ENCODE measurements around the gene FSD2.
"Not testable (repeated sequence)": the region's sequence is repeated elsewhere in the genome, so short reads cannot be mapped to it uniquely, and the experiment has no call there.

Gene FSD2

GRCh38 chr15:82793737-82794136 lies 12.1 kb downstream of the FSD2 start:
- DNase-seq (ENCODE audit: low spot score), result no peak

- no peak for DNase-seq (ENCODE audit: low spot score)
These were observed 13.8 kb downstream of the FSD2 start for GRCh38 chr15:82792068-82792467.

GRCh38 chr15:82790321-82790720 lies 15.5 kb downstream of the FSD2 start:
- DNase-seq (ENCODE audit: low spot score), result no peak

- no peak for DNase-seq (ENCODE audit: low spot score)
These were observed 16.4 kb downstream of the FSD2 start for GRCh38 chr15:82789491-82789890.

- no peak for DNase-seq (ENCODE audit: low spot score)
These were observed 17.4 kb downstream of the FSD2 start for GRCh38 chr15:82788496-82788895.

GRCh38 chr15:82781349-82781748 lies 24.5 kb downstream of the FSD2 start:
- DNase-seq (ENCODE audit: low spot score), result no peak

- no peak for DNase-seq (ENCODE audit: low spot score)
These were observed 27.1 kb downstream of the FSD2 start for GRCh38 chr15:82778755-82779154.

- DNase-seq (ENCODE audit: low spot score), result no peak
These were observed 31.4 kb downstream of the FSD2 start for GRCh38 chr15:82774496-82774895.

- no peak for DNase-seq (ENCODE audit: low spot score)
These were observed 33.9 kb downstream of the FSD2 start for GRCh38 chr15:82771789-82772607.

GRCh38 chr15:82768414-82769054 lies 37.3 kb downstream of the FSD2 start:
- DNase-seq (ENCODE audit: low spot score), result no peak

GRCh38 chr15:82767163-82767829 lies 38.6 kb downstream of the FSD2 start:
- DNase-seq (ENCODE audit: low spot score), result no peak

GRCh38 chr15:82766201-82766600 lies 39.7 kb downstream of the FSD2 start:
- not testable (repeated sequence) for DNase-seq (ENCODE audit: low spot score)

- DNase-seq (ENCODE audit: low spot score), result no peak
These were observed 41.1 kb downstream of the FSD2 start for GRCh38 chr15:82764740-82765139.

- DNase-seq (ENCODE audit: low spot score), result no peak
These were observed 41.8 kb downstream of the FSD2 start for GRCh38 chr15:82764117-82764490.

- no peak for DNase-seq (ENCODE audit: low spot score)
These were observed 42.3 kb downstream of the FSD2 start for GRCh38 chr15:82763361-82764116.

GRCh38 chr15:82751308-82751707 lies 54.6 kb downstream of the FSD2 start:
- no peak for DNase-seq (ENCODE audit: low spot score)

- DNase-seq (ENCODE audit: low spot score), result no peak
These were observed 55.1 kb downstream of the FSD2 start for GRCh38 chr15:82750831-82751180.

- peak; percentile 97 for DNase-seq (ENCODE audit: low spot score)
These were observed 55.7 kb downstream of the FSD2 start for GRCh38 chr15:82749951-82750830.

GRCh38 chr15:82748315-82748714 lies 57.6 kb downstream of the FSD2 start:
- DNase-seq (ENCODE audit: low spot score), result no peak

- no peak for DNase-seq (ENCODE audit: low spot score)
These were observed 62.1 kb downstream of the FSD2 start for GRCh38 chr15:82743810-82744209.

- no peak for DNase-seq (ENCODE audit: low spot score)
These were observed 63.7 kb downstream of the FSD2 start for GRCh38 chr15:82742134-82742533.

Measured in SK-N-DZ (cell line).